GM23338 (cell line): Measurements from ENCODE around the gene LRR1. TPM values are rescaled to one million over a fixed set of nuclear protein-coding genes. Genes with fewer than 3 reads are reported as not detected.

Experiments used
- ATAC-seq: fragments of 200-7000 bp; cut with Tn5 transposase; 3 replicates; pipeline ENCODE4 v1.9.1; 2020
- DNase-seq: peaks from one replicate; pipeline ENCODE4 v3.0.0-alpha.2; 2015; ENCODE audit warnings: low spot score
- H2AFZ ChIP-seq: fragments of 200-600 bp; sonication (generic); 2 replicates; pipeline ENCODE4 v1.8.0; 2016; ENCODE audit warnings: antibody characterized with exemption, mild to moderate bottlenecking, moderate library complexity
- H3F3A ChIP-seq: fragments of 200-600 bp; sonication (generic); replicated peaks from 2 replicates; pipeline ENCODE4 v1.8.0; 2017; ENCODE audit warnings: antibody characterized with exemption, mixed run types, low read depth
- H3K27ac ChIP-seq: fragments of 200-600 bp; sonication (generic); 2 replicates; pipeline ENCODE4 v1.6.1; 2016; ENCODE audit warnings: low read depth
- H3K27me3 ChIP-seq: fragments of 200-600 bp; sonication (generic); 2 replicates; pipeline ENCODE4 v1.8.0; 2016; ENCODE audit warnings: mild to moderate bottlenecking, mixed run types, moderate library complexity; ENCODE audit not compliant: insufficient read depth
- H3K36me3 ChIP-seq: fragments of 200-600 bp; sonication (generic); 2 replicates; pipeline ENCODE4 v1.8.0; 2016; ENCODE audit warnings: mild to moderate bottlenecking; ENCODE audit not compliant: insufficient read depth
- H3K4me1 ChIP-seq: fragments of 200-600 bp; sonication (generic); 2 replicates; pipeline ENCODE4 v1.8.0; 2016; ENCODE audit warnings: mild to moderate bottlenecking, moderate library complexity; ENCODE audit not compliant: insufficient read depth
- H3K4me2 ChIP-seq: fragments of 200-600 bp; sonication (generic); 2 replicates; pipeline ENCODE4 v1.7.1; 2017; ENCODE audit warnings: mixed run types
- H3K4me3 ChIP-seq: fragments of 200-600 bp; sonication (generic); 2 replicates; pipeline ENCODE4 v1.6.1; 2016; ENCODE audit warnings: mixed run types
- H3K79me2 ChIP-seq: fragments of 200-600 bp; sonication (generic); replicated peaks from 2 replicates; pipeline ENCODE4 v1.8.0; 2017; ENCODE audit warnings: mild to moderate bottlenecking; ENCODE audit not compliant: insufficient read depth
- H3K9me2 ChIP-seq: fragments of 200-600 bp; sonication (generic); 2 replicates; pipeline ENCODE4 v1.8.0; 2017; ENCODE audit not compliant: insufficient read depth
- H4K20me1 ChIP-seq: fragments of 200-600 bp; sonication (generic); replicated peaks from 2 replicates; pipeline ENCODE4 v1.8.0; 2017; ENCODE audit warnings: mild to moderate bottlenecking; ENCODE audit not compliant: insufficient read depth
- H3K27ac Mint-ChIP-seq: 2 replicates; pipeline ENCODE4 v1.8.0; 2020; ENCODE audit warnings: inconsistent platforms, mild to moderate bottlenecking, moderate library complexity, mixed read lengths
- H3K27me3 Mint-ChIP-seq: 3 replicates; pipeline ENCODE4 v1.8.0; 2022; ENCODE audit warnings: low read depth, mild to moderate bottlenecking, moderate library complexity, mixed read lengths, inconsistent platforms; ENCODE audit not compliant: insufficient read depth, poor library complexity
- H3K36me3 Mint-ChIP-seq: 3 replicates; pipeline ENCODE4 v1.8.0; 2021; ENCODE audit warnings: low read depth, mild to moderate bottlenecking, inconsistent platforms, moderate library complexity, mixed read lengths
- H3K4me1 Mint-ChIP-seq: 3 replicates; pipeline ENCODE4 v1.8.0; 2020; ENCODE audit warnings: mild to moderate bottlenecking, inconsistent platforms, mixed read lengths
- H3K4me3 Mint-ChIP-seq: 3 replicates; pipeline ENCODE4 v1.8.0; 2021; ENCODE audit warnings: moderate library complexity, mild to moderate bottlenecking, inconsistent platforms, mixed read lengths
- H3K9me3 Mint-ChIP-seq: 3 replicates; pipeline ENCODE4 v1.8.0; 2020; ENCODE audit warnings: moderate library complexity, mild to moderate bottlenecking, inconsistent platforms, mixed read lengths
- CREB1 ChIP-seq: fragments of 250-450 bp; sonication (Bioruptor Pico); IDR thresholded peaks from 2 replicates; pipeline ENCODE4 v1.5.0; 2020; ENCODE audit warnings: low read depth, mild to moderate bottlenecking, moderate library complexity
- EZH2 ChIP-seq: fragments of 200-600 bp; sonication (generic); IDR thresholded peaks from one replicate; pipeline ENCODE4 v1.8.0; 2017; ENCODE audit warnings: antibody characterized with exemption, mild to moderate bottlenecking, low read depth; ENCODE audit not compliant: unreplicated experiment
- EZH2phosphoT487 ChIP-seq: fragments of 200-600 bp; sonication (generic); IDR thresholded peaks from one replicate; pipeline ENCODE4 v1.8.1; 2018; ENCODE audit warnings: antibody characterized with exemption; ENCODE audit not compliant: unreplicated experiment
- JUNB ChIP-seq: IDR thresholded peaks from one replicate; pipeline ENCODE4 v1.6.1; 2016; ENCODE audit warnings: antibody characterized with exemption; ENCODE audit not compliant: unreplicated experiment
- NANOG ChIP-seq: IDR thresholded peaks from 2 replicates; pipeline ENCODE4 v1.6.1; 2016; ENCODE audit warnings: antibody characterized with exemption, borderline replicate concordance
- POLR2AphosphoS5 ChIP-seq: IDR thresholded peaks from 2 replicates; pipeline ENCODE4 v1.6.1; 2016; ENCODE audit warnings: antibody characterized with exemption, low read depth
- STAT1 ChIP-seq: IDR thresholded peaks from one replicate; pipeline ENCODE4 v1.6.1; 2016; ENCODE audit warnings: antibody characterized with exemption; ENCODE audit not compliant: unreplicated experiment
- ZNF114 ChIP-seq: fragments of 250-450 bp; sonication (Bioruptor Pico); IDR thresholded peaks from 2 replicates; pipeline ENCODE4 v1.5.0; 2020; ENCODE audit warnings: mild to moderate bottlenecking, moderate library complexity
- ZNF331 ChIP-seq: fragments of 250-450 bp; sonication (Bioruptor Pico); IDR thresholded peaks from 2 replicates; pipeline ENCODE4 v1.5.0; 2020; ENCODE audit warnings: low read depth, mild to moderate bottlenecking, moderate library complexity
- polyA plus RNA-seq: library from polyadenylated mRNA; unstranded; fragments of >200 nt; fragmentation: Nextera tagmentation; extraction: Ambion mirVana; gene quantifications from 2 replicates; pipeline ENCODE4 v1.2.1, GENCODE V29; 2016
- total RNA-seq: library from RNA; depleted of rRNA; stranded (reverse); fragments of >200 nt; shearing (Covaris generic); gene quantifications from 2 replicates; pipeline ENCODE4 v1.2.3, GENCODE V29; 2014
- TF ChIP-seq, protein P1 (sequence below): fragments of 250-450 bp; sonication (Bioruptor Pico); IDR thresholded peaks from 2 replicates; pipeline ENCODE4 v1.5.0; 2020; ENCODE audit warnings: mild to moderate bottlenecking, moderate library complexity
- TF ChIP-seq, protein P2 (sequence below): IDR thresholded peaks from one replicate; pipeline ENCODE4 v1.6.1; 2018; ENCODE audit warnings: antibody characterized with exemption; ENCODE audit not compliant: unreplicated experiment
- TF ChIP-seq, protein P3 (sequence below), 2 experiments: fragments of 200-600 bp in 1 of 2; sonication (generic) in 1 of 2; conservative IDR thresholded peaks; 2 replicates each; pipeline versions ENCODE4 v1.5.1 to v1.6.1; 2016 to 2017; ENCODE audit warnings: antibody characterized with exemption in 2 of 2, low read depth in 2 of 2, mild to moderate bottlenecking in 2 of 2, moderate library complexity in 1 of 2
- TF ChIP-seq, protein P4 (sequence below): IDR thresholded peaks from 2 replicates; pipeline ENCODE4 v1.6.1; 2016; ENCODE audit warnings: antibody characterized with exemption

Gene LRR1
- total and polyA plus RNA-seq, 2 experiments from 2014 or later, result 31.8 to 41.9 TPM

DNA sequence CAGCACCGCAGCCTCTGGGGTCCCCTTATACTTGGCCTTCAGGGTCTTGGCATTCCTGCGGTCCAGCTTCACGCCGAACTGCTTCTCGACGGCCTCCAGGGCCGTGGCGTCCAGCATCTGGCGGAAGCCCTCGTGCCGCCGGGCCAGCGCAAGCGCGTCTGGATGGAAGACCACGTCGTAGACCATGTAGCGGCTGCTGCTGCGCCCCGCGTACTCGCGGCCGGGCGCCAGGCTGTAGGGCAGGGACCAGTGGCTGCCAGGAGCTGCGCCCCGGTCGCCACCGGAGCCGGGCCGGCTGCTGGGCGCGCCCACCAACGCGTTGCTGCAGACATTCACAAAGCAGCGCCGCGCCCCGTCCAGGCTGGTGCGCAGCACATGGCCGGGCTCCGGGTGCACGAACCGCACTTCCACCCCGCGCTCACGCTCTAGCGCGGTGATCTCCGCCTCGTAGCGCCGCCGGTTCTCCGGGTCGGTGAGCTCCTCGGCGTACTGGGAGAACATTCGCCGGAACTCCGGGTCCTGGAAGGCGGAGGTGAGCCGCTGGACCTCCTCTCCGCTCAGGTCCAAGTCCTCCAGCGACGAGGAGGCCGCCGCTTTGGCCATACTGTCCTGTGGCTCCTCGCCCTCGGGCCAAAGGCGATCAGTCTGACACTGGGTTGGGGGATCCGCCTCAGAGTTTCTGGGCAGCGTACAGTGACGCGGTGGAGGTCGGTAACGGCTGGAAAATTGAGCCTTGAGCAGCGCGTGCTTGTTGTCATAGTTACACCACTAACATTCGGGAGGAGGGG lies 36.0 kb downstream of the LRR1 start, which contains the start of gene DNAAF2:
TSS of gene DNAAF2 (minus strand) at position 698 of the 788 bp plus-strand sequence. CDS start at position 603, 95 bp downstream.
- Histone ChIP-seq H3K79me2 (peaks cover 90% of the 10 kb centered on the region), H3F3A (peaks cover 14% of the 10 kb centered on the region), H3K36me3 (peaks cover 16% of the 10 kb centered on the region; the same call in 1 of the 2 replicates), H3K27ac (peak within 1 kb of the TSS; percentile 98), H2AFZ (peak within 1 kb of the TSS; percentile 89; the same call in 1 of the 2 replicates), H4K20me1 (peaks cover 35% of the 10 kb centered on the region), H3K4me3 (peak within 1 kb of the TSS; percentile 98), H3K4me2 (peak within 1 kb of the TSS; percentile 90), H3K9me2 (no peaks in the 10 kb centered on the region), H3K4me1 (peaks cover 21% of the 10 kb centered on the region), H3K27me3 (no peaks in the 10 kb centered on the region)
- peak; percentile 45 for ATAC-seq
- Mint-ChIP-seq H3K27ac (peak within 1 kb of the TSS; percentile 99), H3K27me3 (peaks cover 12% of the 10 kb centered on the region), H3K4me3 (peak within 1 kb of the TSS; percentile 100), H3K36me3 (peaks cover 72% of the 10 kb centered on the region), H3K4me1 (peaks cover 23% of the 10 kb centered on the region), H3K9me3 (peaks cover 7% of the 10 kb centered on the region; the same call in 2 of the 3 replicates)
- peak; percentile 84 for DNase-seq
- TF ChIP-seq ZNF331 (CRISPR knock-in tag), result no peak
- TF ChIP-seq, protein P1, sequence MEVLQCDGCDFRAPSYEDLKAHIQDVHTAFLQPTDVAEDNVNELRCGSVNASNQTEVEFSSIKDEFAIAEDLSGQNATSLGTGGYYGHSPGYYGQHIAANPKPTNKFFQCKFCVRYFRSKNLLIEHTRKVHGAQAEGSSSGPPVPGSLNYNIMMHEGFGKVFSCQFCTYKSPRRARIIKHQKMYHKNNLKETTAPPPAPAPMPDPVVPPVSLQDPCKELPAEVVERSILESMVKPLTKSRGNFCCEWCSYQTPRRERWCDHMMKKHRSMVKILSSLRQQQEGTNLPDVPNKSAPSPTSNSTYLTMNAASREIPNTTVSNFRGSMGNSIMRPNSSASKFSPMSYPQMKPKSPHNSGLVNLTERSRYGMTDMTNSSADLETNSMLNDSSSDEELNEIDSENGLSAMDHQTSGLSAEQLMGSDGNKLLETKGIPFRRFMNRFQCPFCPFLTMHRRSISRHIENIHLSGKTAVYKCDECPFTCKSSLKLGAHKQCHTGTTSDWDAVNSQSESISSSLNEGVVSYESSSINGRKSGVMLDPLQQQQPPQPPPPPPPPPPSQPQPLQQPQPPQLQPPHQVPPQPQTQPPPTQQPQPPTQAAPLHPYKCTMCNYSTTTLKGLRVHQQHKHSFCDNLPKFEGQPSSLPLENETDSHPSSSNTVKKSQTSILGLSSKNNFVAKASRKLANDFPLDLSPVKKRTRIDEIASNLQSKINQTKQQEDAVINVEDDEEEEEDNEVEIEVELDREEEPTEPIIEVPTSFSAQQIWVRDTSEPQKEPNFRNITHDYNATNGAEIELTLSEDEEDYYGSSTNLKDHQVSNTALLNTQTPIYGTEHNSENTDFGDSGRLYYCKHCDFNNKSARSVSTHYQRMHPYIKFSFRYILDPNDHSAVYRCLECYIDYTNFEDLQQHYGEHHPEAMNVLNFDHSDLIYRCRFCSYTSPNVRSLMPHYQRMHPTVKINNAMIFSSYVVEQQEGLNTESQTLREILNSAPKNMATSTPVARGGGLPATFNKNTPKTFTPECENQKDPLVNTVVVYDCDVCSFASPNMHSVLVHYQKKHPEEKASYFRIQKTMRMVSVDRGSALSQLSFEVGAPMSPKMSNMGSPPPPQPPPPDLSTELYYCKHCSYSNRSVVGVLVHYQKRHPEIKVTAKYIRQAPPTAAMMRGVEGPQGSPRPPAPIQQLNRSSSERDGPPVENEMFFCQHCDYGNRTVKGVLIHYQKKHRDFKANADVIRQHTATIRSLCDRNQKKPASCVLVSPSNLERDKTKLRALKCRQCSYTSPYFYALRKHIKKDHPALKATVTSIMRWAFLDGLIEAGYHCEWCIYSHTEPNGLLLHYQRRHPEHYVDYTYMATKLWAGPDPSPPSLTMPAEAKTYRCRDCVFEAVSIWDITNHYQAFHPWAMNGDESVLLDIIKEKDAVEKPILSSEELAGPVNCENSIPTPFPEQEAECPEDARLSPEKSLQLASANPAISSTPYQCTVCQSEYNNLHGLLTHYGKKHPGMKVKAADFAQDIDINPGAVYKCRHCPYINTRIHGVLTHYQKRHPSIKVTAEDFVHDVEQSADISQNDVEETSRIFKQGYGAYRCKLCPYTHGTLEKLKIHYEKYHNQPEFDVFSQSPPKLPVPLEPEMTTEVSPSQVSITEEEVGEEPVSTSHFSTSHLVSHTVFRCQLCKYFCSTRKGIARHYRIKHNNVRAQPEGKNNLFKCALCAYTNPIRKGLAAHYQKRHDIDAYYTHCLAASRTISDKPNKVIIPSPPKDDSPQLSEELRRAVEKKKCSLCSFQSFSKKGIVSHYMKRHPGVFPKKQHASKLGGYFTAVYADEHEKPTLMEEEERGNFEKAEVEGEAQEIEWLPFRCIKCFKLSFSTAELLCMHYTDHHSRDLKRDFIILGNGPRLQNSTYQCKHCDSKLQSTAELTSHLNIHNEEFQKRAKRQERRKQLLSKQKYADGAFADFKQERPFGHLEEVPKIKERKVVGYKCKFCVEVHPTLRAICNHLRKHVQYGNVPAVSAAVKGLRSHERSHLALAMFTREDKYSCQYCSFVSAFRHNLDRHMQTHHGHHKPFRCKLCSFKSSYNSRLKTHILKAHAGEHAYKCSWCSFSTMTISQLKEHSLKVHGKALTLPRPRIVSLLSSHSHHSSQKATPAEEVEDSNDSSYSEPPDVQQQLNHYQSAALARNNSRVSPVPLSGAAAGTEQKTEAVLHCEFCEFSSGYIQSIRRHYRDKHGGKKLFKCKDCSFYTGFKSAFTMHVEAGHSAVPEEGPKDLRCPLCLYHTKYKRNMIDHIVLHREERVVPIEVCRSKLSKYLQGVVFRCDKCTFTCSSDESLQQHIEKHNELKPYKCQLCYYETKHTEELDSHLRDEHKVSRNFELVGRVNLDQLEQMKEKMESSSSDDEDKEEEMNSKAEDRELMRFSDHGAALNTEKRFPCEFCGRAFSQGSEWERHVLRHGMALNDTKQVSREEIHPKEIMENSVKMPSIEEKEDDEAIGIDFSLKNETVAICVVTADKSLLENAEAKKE (CRISPR knock-in tag), result no peak
- TF ChIP-seq NANOG, result no peak
- TF ChIP-seq CREB1 (CRISPR knock-in tag), result no peak
- TF ChIP-seq, protein P2, sequence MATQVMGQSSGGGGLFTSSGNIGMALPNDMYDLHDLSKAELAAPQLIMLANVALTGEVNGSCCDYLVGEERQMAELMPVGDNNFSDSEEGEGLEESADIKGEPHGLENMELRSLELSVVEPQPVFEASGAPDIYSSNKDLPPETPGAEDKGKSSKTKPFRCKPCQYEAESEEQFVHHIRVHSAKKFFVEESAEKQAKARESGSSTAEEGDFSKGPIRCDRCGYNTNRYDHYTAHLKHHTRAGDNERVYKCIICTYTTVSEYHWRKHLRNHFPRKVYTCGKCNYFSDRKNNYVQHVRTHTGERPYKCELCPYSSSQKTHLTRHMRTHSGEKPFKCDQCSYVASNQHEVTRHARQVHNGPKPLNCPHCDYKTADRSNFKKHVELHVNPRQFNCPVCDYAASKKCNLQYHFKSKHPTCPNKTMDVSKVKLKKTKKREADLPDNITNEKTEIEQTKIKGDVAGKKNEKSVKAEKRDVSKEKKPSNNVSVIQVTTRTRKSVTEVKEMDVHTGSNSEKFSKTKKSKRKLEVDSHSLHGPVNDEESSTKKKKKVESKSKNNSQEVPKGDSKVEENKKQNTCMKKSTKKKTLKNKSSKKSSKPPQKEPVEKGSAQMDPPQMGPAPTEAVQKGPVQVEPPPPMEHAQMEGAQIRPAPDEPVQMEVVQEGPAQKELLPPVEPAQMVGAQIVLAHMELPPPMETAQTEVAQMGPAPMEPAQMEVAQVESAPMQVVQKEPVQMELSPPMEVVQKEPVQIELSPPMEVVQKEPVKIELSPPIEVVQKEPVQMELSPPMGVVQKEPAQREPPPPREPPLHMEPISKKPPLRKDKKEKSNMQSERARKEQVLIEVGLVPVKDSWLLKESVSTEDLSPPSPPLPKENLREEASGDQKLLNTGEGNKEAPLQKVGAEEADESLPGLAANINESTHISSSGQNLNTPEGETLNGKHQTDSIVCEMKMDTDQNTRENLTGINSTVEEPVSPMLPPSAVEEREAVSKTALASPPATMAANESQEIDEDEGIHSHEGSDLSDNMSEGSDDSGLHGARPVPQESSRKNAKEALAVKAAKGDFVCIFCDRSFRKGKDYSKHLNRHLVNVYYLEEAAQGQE, result no peak
- TF ChIP-seq POLR2AphosphoS5, result no peak
- TF ChIP-seq, protein P3, sequence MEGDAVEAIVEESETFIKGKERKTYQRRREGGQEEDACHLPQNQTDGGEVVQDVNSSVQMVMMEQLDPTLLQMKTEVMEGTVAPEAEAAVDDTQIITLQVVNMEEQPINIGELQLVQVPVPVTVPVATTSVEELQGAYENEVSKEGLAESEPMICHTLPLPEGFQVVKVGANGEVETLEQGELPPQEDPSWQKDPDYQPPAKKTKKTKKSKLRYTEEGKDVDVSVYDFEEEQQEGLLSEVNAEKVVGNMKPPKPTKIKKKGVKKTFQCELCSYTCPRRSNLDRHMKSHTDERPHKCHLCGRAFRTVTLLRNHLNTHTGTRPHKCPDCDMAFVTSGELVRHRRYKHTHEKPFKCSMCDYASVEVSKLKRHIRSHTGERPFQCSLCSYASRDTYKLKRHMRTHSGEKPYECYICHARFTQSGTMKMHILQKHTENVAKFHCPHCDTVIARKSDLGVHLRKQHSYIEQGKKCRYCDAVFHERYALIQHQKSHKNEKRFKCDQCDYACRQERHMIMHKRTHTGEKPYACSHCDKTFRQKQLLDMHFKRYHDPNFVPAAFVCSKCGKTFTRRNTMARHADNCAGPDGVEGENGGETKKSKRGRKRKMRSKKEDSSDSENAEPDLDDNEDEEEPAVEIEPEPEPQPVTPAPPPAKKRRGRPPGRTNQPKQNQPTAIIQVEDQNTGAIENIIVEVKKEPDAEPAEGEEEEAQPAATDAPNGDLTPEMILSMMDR (conservative IDR thresholded peaks at IDR 0.05; ENCODE audit: low read depth in 2 of 2), result no peak
- TF ChIP-seq, protein P4, sequence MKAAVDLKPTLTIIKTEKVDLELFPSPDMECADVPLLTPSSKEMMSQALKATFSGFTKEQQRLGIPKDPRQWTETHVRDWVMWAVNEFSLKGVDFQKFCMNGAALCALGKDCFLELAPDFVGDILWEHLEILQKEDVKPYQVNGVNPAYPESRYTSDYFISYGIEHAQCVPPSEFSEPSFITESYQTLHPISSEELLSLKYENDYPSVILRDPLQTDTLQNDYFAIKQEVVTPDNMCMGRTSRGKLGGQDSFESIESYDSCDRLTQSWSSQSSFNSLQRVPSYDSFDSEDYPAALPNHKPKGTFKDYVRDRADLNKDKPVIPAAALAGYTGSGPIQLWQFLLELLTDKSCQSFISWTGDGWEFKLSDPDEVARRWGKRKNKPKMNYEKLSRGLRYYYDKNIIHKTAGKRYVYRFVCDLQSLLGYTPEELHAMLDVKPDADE, result no peak; the same call in 1 of the 2 replicates
- no peak for TF ChIP-seq ZNF114
- TF ChIP-seq STAT1, result no peak
- no peak for TF ChIP-seq EZH2phosphoT487
- no peak for TF ChIP-seq JUNB
- no peak for TF ChIP-seq EZH2
